Lower leg skin (tissue), 4 donors: ENCODE results near the gene UST. TPM values are rescaled to one million over a fixed set of nuclear protein-coding genes. Genes with fewer than 3 reads are reported as not detected.
"Not testable (repeated sequence)": the region's sequence is repeated elsewhere in the genome, so short reads cannot be mapped to it uniquely, and the experiment has no call there.

ENCODE experiments used
- DNase-seq, 2 donors: peaks; one replicate each; pipeline ENCODE4 v3.0.0-alpha.2; 2019; ENCODE audit warnings: low spot score in 2 of 2
- H3K4me3 ChIP-seq: fragments of 200-600 bp; sonication (generic); 2 replicates; pipeline ENCODE4 v1.5.1; 2017; ENCODE audit warnings: mild to moderate bottlenecking, low read depth; ENCODE audit not compliant: poor library complexity, severe bottlenecking
- POLR2A ChIP-seq, 2 donors: fragments of 450-650 bp; IDR thresholded peaks; one replicate each; pipeline ENCODE4 v1.6.1; 2016 to 2017; ENCODE audit warnings: antibody characterized with exemption in 2 of 2, mild to moderate bottlenecking in 1 of 2, moderate library complexity in 1 of 2
- WGBS, 2 donors: methylation state at CpG; one replicate each; pipeline ENCODE4 v1.1.5; 2018; 5-methylcytosine and 5-hydroxymethylcytosine counted together
- intact Hi-C: fragments of 100-400 bp; cut with DNase I; formaldehyde crosslinking; loops from one replicate; pipeline ENCODE4 v1.15.0; 2023; ENCODE audit warnings: low total_unique reads
- total RNA-seq, 4 donors: library from RNA; depleted of rRNA; stranded (reverse); fragments of >200 nt; gene quantifications; one replicate each; pipeline ENCODE4 v1.1.0, GENCODE V29; 2016
- TF ChIP-seq, protein P1 (sequence below), 3 donors: fragments of 450-650 bp; IDR thresholded peaks; one replicate each; pipeline ENCODE4 v1.5.1; 2016; ENCODE audit warnings: antibody characterized with exemption in 3 of 3, mild to moderate bottlenecking in 3 of 3, moderate library complexity in 2 of 3

UST gene
- total RNA-seq, 4 donors from 2014 or later, result 12.2 to 21.7 (median 17.7) TPM

DNA sequence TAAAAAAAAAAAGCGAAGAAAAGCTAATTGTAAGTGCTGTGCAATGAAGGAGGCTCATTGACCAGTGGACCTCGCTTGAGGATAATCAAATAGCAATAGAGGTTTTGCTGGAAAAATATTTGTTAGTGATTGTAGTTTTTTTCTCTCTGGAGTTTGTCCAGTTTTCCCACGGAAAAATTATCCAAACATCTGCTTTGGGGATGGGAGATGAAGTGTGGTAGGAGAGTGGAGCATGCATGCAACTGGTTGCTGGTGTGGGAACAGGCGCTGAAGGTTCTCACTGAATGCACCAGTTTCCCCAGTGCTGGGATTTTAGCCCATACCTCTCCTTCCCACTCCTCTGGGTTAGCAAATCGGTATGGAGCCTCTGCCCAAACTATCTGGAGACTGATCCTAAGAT is 288.9 kb downstream of the UST start:
- 65 to 74% methylated on average over 5 of the region's 5 CpGs for WGBS, 2 donors
- H3K4me3 ChIP-seq, result no peak overlapping the region
- DNase-seq, result no peak
- TF ChIP-seq, protein P1, sequence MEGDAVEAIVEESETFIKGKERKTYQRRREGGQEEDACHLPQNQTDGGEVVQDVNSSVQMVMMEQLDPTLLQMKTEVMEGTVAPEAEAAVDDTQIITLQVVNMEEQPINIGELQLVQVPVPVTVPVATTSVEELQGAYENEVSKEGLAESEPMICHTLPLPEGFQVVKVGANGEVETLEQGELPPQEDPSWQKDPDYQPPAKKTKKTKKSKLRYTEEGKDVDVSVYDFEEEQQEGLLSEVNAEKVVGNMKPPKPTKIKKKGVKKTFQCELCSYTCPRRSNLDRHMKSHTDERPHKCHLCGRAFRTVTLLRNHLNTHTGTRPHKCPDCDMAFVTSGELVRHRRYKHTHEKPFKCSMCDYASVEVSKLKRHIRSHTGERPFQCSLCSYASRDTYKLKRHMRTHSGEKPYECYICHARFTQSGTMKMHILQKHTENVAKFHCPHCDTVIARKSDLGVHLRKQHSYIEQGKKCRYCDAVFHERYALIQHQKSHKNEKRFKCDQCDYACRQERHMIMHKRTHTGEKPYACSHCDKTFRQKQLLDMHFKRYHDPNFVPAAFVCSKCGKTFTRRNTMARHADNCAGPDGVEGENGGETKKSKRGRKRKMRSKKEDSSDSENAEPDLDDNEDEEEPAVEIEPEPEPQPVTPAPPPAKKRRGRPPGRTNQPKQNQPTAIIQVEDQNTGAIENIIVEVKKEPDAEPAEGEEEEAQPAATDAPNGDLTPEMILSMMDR (IDR thresholded peaks at IDR 0.05), result no peak
- no peak for TF ChIP-seq POLR2A (IDR thresholded peaks at IDR 0.05)
- intact Hi-C loops, result loop anchor here (10.0 kb wide), 1 partner anchor 399 kb away; no protein-coding TSS in a partner anchor

DNA sequence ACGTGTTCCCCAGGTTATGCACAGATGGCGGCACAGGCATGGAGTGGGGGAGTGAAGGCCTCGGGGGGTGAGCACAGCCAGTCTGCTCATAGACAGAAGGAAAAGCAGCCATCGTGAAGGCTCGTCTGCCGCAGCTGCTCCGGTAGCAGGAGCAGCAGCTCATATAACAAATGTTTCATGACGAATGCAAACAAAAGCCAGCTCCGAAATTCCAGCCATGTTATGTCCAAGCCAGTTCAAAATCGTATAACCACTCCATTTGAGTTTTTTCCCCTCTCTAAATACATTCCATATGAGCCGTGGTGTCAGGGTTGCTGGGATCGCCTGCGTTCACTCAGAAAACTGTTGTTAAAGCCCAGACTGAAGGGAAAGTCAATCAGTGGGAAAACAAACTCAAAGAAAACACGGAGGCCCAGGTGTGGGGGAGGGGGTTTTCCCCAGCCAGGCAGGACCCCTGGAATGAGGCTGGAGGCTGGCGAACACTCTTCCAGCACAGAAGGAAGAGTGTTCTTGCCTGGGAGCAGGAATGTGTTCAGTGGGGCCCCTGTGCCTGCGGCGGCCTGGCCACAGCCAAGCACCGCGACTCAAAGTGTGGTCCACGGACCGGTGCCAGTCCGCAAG is 290.3 kb downstream of the UST start:
- no peak for DNase-seq
- intact Hi-C loops, result loop anchor here (10.0 kb wide), 1 partner anchor 398 kb away; no protein-coding TSS in a partner anchor
- WGBS, 2 donors, result 80 to 82% methylated on average over 22 of the region's 22 CpGs
- no peak overlapping the region for H3K4me3 ChIP-seq
- no peak for TF ChIP-seq POLR2A (IDR thresholded peaks at IDR 0.05)

DNA sequence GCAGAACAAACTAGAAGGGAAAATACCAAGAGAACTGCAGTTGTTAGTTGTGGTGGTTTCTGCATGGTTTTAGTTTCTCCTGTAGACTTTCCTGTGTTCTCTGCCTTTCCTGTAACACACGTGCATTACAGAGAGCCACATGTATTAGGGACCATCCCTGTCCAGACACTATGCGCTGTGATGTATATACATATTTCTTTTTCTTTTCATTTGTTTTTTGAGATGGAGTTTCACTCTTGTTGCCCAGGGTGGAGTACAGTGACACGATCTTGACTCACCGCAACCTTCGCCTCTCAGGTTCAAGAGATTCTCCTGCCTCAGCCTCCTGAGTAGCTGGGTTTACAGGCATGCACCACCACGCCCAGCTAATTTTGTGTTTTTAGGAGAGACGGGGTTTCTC is 292.2 kb downstream of the UST start:
- not testable (repeated sequence) for H3K4me3 ChIP-seq, DNase-seq
- intact Hi-C loops, result loop anchor here (10.0 kb wide), 1 partner anchor 396 kb away; no protein-coding TSS in a partner anchor
- WGBS, 2 donors, result 93 to 95% methylated on average over 7 of the region's 7 CpGs

DNA sequence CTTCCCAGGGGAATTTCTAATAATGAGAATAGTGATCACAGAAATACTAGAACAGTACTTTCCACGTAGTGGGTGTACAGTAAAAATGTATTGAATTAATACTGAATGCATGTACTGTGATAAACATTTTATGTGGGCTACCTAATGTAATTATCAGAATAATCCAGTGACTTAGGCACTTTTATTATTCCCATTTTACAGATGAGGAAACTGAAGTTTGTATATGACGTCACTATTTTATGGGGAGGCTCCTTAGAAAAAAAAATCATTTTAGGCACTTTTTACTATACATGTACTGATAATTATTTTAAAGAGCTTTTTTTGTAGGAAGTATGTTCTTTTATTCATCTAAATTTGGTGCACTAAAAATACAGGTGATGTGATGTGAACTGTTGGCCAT is 295.1 kb downstream of the UST start:
- no peak overlapping the region for H3K4me3 ChIP-seq
- WGBS, 2 donors, result 96 to 98% methylated on average over 2 of the region's 2 CpGs
- intact Hi-C loops, result no loop called here
- DNase-seq, result no peak
- TF ChIP-seq, protein P1 (IDR thresholded peaks at IDR 0.05), result no peak
- no peak for TF ChIP-seq POLR2A (IDR thresholded peaks at IDR 0.05)

DNA sequence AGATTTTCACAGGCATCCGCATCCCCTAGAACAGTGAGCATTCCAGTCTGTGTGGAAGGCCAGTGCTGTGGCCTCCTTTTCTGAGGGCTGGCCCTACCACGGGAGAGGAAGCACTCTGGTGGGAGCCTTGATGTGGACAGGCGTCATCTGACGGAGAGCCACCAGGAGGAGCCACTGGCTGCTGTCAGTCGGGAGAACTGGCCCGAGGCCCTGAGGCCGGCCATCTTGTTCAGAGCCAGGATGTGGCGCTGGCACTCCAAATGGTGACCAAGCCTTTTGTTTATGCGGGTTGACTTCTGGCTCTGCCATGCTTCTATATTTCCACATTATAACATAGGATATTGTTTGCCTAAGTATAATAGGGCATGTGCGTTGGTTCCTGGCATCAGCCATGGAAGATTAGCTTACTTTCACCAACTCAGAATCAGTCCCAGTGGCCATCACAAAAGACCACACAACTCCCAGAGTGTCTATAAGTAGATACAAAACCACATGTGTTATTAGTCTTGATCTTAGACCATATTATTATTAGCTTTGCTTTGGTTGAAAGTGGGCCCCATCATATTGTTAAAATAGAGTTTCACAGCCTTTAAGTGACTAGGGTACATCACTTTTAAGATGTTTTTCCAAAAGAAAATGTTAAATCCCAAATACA is 296.8 kb downstream of the UST start:
- intact Hi-C loops, result no loop called here
- no peak overlapping the region for H3K4me3 ChIP-seq
- no peak for DNase-seq
- no peak for TF ChIP-seq POLR2A (IDR thresholded peaks at IDR 0.05)
- TF ChIP-seq, protein P1 (IDR thresholded peaks at IDR 0.05), result no peak
- WGBS, 2 donors, result 90 to 92% methylated on average over 10 of the region's 10 CpGs

DNA sequence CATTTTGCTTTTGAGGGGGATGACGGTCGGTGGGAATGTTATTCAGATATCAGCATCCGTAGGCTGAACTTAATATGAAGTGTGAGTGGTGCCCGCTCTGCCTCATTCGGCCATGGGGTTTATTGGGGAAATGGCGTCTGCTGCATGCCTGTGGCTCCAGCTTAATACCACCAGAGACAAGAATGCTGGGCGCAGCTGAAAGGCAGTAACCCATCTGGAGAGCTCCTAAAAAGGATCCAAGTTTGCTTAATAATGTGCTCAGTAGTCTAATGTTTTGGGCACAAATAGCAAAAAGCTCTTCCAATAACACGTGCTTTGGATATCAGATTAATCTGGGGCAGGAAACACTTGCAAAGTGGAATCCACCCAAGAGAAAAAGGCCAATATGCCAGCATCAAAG is 297.7 kb downstream of the UST start:
- no peak for TF ChIP-seq POLR2A (IDR thresholded peaks at IDR 0.05)
- TF ChIP-seq, protein P1 (IDR thresholded peaks at IDR 0.05), result no peak
- WGBS, 2 donors, result 70 to 74% methylated on average over 8 of the region's 8 CpGs
- no peak overlapping the region for H3K4me3 ChIP-seq
- intact Hi-C loops, result no loop called here
- DNase-seq, result no peak
